ENCODE data around the gene RNF125.

The RNF125 gene

DNA sequence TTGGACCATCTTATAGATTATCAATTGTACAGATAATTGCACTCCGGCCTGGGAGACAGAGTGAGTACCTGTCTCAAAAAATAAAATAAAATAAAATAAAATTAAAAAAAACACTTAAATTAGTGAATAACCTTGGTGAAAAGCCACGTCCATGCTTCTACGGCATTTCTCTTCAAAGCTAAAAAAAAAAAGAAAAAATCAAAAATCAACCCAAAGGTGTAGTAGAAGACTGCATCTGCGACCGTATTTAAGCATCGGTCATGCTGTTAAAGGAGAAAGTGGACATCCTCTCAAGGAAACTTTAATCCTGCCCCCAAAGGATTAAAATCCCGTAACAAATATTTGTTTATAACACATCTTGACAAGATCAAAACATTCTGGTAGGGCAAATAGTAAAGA, 72.7 kb downstream of the RNF125 start:
- DNase-seq (ENCODE audit: low spot score): no peak

DNA sequence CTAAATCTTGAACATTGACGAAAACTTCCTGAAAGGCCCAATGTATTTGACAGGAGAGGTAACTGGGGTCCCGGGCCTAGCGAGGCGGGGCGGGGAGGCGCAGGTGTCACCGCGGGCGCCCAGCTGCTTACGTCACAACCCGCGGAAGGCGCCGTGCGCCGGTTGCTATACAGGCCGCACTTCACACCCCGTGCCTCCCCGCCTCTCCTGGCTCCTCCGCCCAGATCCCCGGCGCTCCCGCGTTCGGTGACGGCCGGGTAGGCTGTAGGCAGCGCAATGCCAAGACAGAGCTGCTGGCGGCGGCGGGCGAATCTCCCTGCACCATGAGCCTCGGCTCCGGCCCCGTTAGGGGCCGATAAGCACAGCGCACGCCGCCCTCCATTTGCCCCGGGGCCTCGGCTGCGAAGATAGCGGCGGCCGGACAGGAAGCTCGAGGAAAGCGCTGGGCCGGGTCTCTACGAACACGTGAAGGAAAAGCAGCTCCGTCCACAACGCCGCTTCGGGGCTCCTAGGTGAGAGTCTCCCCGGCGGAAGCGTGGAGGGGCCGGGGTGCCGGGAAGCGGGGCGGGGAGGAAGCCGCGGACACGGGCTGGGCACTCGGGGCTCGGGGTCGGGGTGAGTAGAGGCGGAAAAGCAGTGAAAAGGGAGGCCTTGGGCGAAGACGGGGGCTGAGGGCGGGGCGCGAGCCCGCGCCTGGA, 73.2 kb downstream of the RNF125 start, which contains the start of gene RNF138:
Gene RNF138, plus strand, starts transcription at position 151 of the 698 bp plus-strand sequence. CDS start 903 bp downstream, outside the sequence.
- DNase-seq (ENCODE audit: low spot score): peak; percentile 84

DNA sequence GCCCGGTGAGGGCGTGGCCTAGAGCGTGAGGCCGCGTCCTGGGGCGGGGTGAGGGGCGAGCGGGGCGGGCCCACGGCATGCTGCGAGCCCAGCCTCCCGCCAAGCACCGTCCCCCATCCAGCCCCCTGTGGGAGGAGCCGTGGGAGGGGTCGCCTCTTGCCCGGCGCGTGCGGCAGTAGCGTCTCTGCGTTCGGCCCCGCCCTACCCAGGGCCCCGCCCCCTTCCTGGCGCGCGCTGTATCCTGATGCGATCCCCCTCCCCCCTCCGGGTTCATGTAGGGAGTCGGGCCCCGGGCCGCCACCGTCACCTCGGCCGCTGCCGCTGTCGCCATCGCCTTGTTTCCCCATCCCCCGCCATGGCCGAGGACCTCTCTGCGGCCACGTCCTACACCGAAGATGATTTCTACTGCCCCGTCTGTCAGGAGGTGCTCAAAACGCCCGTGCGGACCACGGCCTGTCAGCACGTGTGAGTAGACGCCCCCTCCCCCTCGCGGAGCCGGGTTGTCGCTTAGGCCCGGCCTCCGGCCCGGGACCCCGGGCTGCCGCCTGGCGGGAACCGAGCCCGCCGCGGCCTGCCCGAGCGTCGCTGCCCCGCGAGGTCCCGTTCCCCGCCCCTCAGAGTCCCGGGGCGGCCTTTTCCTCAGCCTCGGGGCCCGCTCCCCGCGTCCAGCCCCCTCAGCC, 73.9 kb downstream of the RNF125 start:
- DNase-seq (ENCODE audit: low spot score): peak; percentile 90

DNA sequence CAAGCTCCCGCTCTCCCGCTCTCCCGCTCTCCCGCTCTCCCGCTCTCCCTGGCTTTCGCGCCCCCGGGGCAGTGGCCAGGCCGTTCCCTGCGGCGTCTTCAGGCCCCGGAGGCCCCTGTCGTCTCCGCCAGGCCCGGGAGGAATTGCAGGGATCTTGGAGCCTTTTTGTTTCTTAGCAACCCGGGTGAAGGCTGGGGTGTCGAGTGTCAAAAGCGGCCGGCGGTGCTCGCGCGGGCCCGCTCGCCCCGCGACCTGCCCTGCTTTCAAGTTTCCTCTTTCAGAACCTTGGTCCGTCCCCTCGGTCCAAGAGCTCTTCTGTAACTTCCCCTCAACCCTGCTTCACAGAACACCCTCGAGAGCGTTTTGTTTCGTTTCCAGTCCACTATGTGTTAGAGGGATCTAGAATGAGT, 74.5 kb downstream of the RNF125 start:
- peak; percentile 43 for DNase-seq (ENCODE audit: low spot score)

DNA sequence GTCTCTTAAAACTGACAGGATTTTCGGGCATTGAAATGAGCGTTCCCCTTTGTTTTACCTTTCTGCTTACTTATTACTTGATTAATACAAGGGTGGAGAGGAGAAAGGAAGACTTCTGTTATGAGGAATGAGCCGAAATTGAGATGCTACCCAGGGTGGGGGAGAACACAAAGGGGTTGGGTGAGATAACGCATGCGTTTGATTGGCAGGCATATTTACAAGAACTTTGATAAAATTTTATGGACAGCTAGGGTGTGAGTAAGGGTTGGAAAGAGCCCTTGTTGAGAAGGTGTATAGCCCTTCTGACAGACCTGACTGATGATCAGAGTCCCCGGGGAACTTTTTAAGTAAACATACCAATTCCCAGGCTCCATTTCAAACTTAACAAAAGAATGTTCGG, 74.9 kb downstream of the RNF125 start:
- DNase-seq (ENCODE audit: low spot score): no peak

DNA sequence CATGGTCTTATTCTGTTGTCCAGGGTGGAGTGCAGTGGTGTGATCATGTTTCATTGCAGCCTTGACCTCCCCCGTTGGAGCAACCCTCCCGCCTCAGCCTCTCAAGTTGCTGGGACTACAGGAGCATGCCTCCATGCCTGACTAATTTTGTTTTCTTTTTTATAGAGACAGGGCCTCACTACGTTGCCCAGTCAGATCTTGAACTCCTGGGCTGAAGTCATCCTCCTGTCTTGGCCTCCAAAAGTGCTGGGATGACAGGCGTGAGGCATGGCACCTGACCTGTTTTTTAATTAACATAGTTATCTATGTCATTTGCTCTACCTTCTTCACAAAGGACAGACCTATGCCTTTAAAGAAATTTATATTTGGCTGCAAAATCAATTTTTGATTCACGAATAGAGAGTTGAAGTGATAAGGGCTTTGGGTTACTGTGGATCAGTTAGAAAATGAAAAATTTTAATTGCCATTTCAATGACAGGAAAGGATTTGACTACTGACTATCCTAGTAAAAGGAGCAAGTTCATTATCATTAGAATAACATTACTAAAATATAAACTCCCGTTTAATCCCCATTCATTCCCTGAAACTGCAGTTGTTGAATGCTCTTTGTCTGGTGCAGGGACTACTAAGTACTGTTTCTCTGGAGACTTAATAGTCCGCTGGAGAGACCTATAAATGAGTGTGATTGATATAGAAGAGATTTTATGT, 76.7 kb downstream of the RNF125 start:
- DNase-seq (ENCODE audit: low spot score): no peak

DNA sequence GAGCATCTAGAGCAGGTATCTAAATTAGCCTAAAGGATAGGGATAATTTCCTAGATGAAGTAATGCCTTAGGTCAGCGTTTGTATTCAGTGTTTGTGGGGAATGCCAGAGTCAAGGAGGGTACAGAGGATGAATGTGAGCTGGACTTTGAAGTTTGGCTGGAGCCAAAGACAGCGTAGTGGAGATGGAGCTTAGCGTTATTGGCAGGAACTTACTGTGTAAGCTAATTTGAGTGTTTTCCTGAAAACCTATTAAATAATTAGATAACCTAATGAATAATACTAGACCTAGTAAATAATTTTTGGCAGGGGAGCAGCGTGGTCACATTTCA, 77.2 kb downstream of the RNF125 start:
- no peak for DNase-seq (ENCODE audit: low spot score)

DNA sequence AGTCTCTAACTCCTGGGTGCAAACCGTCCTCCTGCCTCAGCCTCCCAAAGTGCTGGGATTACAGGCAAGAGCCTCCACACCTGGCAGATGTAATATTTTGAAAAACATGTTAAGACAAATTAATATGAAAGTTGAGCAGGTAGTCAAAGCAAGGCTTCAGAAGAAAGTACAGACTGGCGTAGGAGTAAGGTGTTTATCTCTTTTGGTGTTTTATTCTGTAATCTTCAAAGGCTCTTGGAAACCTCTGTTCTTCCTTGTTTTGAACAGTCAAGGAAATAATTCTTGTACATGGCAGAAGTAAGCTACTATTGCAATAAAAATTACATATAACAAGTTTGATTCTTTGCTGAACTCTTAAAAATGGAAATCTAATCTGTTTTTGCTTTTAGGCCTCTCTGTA, 78.3 kb downstream of the RNF125 start:
- DNase-seq (ENCODE audit: low spot score): no peak

DNA sequence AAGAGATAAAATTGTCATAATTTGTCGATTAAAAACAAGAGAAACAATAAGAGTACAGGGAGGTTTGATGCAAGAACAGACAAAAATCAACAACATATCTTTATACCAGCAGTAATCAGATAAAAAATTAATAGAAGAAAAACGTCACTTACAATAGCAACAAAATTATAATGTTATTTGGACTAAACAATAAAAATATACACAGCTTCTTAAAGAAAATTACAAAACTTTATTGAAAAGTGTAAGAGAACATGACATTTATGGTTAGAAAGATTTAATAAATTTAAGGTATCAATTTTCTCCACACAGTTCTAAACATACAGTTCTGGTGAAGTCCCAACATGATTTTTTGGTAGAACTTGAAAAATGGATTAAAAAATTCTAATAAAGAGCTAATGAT, 85.9 kb downstream of the RNF125 start:
- no peak for DNase-seq (ENCODE audit: low spot score)

DNA sequence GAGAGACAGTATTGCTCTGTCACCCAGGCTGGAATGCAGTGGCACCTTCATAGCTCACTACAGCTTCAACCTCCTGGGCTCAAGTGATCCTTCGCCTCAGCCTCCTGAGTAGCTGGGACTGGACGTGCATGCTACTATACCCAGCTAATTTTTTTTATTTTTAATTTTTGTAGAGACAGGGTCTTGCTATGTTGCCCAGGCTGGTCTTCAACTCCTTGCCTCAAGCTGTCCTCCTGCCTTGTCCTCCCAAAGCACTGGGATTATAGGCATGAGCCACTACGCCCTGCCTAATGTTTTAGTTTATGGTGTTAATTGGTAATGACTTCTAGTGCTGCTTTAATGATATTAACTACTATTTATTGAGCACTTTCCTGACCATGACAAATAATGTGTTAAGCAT, 91.4 kb downstream of the RNF125 start:
- DNase-seq (ENCODE audit: low spot score): no peak

DNA sequence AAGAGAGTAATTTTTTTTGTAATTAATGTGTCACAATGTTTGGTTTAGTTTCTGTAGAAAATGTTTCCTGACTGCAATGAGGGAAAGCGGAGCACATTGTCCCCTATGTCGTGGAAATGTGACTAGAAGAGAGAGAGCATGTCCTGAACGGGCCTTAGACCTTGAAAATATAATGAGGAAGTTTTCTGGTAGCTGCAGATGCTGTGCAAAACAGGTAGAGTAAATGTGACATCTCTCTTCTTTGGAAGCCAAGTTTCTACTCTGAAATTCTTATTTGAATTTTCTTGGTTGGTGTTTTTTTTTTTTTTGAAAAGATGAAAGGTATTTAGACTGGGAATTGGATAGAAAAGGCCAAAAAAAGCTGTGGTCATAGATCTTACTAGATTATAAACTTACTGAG, 93.1 kb downstream of the RNF125 start:
- DNase-seq (ENCODE audit: low spot score): no peak

DNA sequence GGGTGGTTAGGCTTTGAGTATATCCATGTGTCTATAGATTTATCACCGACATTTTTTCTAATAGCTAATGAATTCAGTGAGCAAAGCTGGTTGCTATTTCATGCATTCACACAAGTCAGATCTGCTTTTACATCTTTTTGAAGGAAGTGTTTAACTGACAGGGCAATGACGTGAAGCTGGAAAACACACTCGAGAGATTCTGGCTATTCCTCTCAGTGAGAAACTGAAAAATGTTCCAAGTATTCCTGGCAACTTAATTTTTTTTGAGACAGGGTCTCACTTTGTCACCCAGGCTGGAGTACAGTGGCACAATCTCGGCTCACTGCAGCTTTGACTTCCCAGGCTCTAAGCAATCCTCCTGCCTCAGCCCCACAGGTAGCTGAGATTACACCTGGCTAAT, 94.2 kb downstream of the RNF125 start:
- no peak for DNase-seq (ENCODE audit: low spot score)

DNA sequence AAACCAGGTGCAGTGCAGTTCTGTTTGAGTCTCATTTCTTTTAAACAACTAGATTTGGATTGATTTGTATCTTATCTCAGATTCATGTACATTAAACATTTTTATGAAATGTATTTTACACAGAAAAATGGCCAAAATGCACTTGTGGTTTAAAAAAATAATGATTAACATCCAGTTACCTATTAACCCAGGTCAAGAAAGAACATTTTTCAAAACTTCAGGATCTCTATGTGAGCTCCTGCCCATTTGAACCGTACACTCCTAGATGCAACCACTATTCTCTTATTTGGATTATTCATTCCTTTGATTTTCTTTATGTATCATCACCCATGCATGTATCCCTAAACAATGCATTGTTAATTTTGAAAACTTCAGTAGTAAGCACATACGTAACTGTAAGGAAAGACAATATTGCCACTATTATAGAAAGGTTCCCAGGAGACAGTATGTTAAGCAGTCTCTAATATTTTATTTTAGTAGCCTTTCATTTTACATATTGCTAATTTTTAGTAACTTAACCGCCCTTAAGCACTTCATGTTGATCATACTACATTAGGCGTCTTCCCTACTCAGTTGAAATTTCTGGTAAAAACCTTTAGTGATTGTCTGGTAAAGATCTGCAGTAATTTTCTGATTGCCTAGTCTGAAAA, 95.8 kb downstream of the RNF125 start:
- no peak for DNase-seq (ENCODE audit: low spot score)

DNA sequence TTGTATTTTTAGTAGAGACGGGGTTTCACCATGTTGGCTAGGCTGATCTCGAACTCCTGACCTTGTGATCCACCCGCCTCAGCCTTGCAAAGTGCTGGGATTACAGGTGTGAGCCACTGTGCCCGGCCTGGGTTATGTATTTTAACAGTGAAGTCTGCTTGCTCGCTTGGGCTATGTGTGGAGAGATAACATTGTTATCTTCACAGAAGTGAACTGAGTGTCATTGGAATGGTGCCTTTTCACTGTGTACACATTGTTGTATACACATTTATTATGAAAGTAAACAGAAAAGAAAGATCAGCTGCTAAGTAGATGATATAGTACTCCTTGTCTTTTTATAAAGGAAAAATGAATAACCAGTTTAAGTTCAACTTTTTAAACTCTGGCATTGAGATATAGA, 103.4 kb downstream of the RNF125 start:
- no peak for DNase-seq (ENCODE audit: low spot score)
